Activated effector memory CD4-positive, alpha-beta T cell treated with anti-CD3 and anti-CD28 coated beads, Interleukin-2, amount 50 U/mL, for 16 hours (primary cell): Measurements from ENCODE around the gene MRM2.
A peak's percentile ranks its signal among the peaks of the same experiment; 100 is the strongest.

Experiments
- DNase-seq: peaks from one replicate; pipeline ENCODE4 v3.0.0-alpha.2; 2020

Gene MRM2

GRCh38 chr7:2220030-2220429 is 22.0 kb downstream of the MRM2 start:
- no peak for DNase-seq

DNA sequence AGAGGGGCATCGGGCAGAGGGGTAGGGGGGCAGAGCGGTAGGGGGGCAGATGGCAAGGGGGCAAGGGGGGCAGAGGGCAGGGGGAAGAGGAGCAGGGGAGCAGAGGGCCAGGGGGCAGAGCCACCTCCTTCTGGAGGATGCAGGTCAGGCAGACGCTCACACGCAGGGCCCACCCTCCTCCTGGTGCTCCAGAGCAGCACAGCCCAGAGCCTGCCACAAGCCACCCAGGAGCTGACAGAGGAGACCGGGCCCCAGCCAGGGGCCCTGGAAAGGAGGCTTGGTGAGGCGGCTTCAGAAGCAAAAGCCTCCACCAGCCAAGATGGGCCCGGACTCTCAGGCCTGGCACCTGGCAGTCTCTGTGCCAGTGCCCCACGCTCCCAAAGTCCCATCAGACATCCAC is 22.4 kb downstream of the MRM2 start:
- no peak for DNase-seq

DNA sequence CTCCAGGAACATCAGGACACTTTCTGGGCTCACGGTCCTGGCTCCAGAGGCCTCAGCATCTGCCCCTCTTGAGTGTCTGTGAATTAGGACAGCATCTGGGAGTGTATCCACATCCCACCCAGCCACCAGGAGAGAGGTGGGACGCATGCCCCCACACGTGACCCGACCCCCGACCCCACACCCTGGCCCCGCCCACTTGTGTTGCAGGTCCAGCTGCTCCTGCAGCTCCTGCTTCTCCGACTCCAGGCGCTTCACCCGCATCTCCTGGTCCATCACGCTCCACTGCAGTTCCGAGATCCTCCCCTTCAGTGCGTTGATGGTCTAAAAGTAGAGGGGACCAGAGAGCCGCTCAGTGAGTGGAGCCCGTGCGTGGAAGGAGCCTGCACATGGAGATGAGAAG is 22.9 kb downstream of the MRM2 start:
- no peak for DNase-seq

GRCh38 chr7:2218444-2218785 is 23.6 kb downstream of the MRM2 start:
- no peak for DNase-seq

- no peak for DNase-seq
These were observed 24.1 kb downstream of the MRM2 start for GRCh38 chr7:2217716-2218443.

DNA sequence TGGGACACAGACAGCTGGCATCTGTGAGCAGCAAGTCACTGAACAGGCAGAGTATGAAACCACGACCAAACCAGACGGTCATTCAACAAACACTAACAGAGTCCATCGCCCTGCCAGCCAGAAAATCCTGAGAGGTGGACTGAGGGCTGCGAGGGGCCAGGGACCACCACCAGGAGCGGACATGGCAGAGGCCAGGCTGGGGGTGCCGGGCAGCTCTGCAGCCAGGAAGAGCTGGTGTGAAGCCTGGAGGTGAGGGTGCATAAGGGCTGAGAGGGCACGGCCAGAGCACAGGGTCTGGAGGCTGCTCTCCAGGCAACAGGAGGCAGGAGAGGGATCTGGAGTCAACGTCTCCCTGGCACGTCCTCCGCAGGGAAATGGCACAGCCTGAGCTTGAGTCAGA is 24.8 kb downstream of the MRM2 start:
- DNase-seq, result no peak

DNA sequence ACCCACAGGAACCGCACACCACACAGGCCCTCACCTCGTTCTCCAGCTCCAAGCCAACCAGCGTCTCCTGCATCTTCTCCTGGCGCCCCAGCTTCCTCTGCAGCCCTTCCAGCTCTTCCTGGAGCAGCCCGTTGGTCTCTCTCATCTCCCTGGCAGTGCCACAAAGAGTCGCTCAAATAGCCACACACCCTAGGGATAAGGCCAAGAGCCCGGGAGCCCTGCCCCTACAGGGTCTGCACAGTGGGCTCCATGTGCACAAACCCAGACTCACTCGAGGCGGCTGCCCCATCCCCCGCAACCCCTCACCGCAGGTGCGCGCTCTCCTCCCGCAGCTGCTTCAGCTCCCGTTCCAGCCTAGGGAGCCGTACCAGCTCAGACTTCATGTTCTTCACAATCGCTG is 26.2 kb downstream of the MRM2 start:
- DNase-seq, result no peak

GRCh38 chr7:2214636-2215035 is 27.4 kb downstream of the MRM2 start:
- DNase-seq, result peak; percentile 65

GRCh38 chr7:2213551-2214215 is 28.3 kb downstream of the MRM2 start:
- no peak for DNase-seq

GRCh38 chr7:2212906-2213305 is 29.1 kb downstream of the MRM2 start:
- DNase-seq, result no peak

GRCh38 chr7:2211926-2212325 is 30.1 kb downstream of the MRM2 start:
- DNase-seq, result no peak

- no peak for DNase-seq
These were observed 30.6 kb downstream of the MRM2 start for GRCh38 chr7:2211259-2211880.

GRCh38 chr7:2210551-2211258 is 31.3 kb downstream of the MRM2 start:
- no peak for DNase-seq

- DNase-seq, result no peak
These were observed 32.1 kb downstream of the MRM2 start for GRCh38 chr7:2209961-2210323.

DNA sequence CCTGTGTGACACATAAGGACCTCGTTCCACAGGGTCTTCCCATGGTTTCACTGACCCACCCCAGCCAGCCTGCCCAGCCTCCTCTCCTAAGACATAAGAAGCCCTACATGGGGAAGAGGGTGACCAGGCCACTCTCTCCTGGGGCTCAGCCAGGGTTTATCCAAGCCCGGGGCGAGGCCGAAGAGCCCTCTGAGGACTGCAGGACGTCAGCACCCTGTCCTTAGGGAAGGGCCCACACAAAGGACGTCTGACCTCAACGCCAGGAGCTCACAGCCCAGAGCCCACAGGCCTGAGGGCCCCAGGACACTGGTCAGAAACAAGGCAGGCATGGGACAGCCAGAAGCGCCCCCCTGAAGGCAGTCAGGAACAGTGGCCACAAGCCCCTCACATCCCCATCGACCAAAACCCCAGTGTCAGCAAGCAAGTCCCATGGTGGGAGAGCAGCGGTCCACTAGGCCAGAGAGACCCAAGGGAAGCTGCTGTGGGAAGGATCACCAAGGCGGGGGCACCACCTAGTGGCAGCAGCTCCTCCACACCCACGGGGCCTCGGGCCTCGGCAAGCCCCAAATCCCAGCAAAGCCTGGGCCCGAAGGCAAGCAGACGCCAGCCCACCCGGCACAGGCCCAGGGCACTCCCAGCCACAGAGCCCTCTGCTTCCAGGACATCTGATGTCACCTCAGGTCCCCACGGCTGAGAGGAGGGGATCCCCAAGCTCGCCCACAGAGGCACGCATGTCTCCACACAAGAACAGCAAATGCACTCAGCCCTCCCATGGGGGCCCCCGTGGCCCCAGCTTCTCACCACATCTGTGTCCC is 32.7 kb downstream of the MRM2 start:
- peak; percentile 71 for DNase-seq

DNA sequence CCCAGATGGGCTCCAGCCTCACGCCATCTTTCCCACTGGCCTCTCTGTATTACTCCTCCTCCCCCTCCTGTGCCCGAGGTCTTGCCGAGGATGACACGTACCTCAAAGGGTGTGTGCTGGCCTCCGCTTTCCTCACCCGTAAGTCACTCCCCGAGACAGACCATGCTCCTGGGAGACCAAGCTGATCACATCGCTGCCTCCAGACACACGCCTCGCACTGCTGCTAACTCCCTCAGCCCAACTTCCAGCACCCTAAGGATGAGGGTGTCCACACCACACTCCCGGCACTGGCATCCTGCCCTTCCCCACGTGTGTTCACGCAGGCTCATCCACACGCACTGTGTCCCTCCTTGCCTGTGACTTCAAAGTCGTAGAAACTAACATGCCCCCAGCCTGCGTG is 33.3 kb downstream of the MRM2 start:
- no peak for DNase-seq

DNA sequence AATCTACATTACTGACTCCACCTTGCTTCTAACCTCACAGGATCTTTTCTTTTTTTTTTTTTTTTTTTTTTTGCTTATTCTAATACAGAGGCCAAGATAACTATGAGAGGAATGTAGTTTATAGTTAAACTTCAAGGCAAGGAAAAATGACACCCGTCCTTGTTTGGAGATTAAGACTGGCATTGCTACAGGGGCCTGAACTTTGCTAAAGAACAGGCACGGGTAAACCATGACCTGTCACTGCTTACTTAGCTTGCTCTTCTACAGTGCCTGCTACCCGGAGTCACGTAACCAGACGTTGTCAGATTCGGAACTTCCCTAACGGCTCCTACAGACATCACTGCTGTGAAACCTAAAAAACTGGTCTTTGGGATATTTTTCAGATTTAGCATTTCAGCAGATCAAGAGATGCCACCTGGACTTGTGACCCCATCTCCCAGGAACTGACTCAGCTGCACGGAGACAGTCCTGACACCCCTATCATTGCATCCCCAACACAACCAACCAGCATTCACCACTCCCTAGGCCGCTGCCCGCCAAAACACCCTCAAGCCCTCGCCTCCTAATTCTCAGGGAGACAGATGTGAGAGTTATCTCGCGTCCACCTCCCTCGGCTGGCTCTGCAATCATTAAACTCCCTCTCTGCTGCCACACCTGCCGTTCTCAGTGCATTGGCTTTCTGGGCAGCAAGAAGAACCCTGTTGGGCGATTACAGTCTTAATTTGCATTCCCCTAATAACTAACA is 36.8 kb downstream of the MRM2 start:
- peak; percentile 47 for DNase-seq

DNA sequence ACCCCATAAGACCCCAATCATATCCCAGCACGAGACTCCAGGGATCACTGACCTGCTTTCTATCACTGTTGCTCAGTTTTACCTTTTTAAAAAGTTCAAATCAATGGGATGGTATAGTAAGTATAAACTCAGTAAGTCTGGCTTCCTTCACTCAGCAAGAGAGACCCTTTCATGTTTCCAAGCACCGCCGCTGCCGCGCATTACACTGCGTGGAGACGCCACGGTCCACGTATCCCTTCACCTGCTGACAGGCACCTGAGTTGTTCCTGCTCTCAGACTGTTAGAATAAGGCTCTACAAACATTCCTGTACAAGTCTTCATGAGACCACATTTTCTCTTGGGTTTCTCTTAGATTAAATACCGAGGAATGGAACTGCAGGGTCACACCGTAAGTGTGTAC is 37.6 kb downstream of the MRM2 start:
- peak; percentile 46 for DNase-seq

GRCh38 chr7:2203766-2204300 is 38.2 kb downstream of the MRM2 start:
- peak; percentile 39 for DNase-seq

DNA sequence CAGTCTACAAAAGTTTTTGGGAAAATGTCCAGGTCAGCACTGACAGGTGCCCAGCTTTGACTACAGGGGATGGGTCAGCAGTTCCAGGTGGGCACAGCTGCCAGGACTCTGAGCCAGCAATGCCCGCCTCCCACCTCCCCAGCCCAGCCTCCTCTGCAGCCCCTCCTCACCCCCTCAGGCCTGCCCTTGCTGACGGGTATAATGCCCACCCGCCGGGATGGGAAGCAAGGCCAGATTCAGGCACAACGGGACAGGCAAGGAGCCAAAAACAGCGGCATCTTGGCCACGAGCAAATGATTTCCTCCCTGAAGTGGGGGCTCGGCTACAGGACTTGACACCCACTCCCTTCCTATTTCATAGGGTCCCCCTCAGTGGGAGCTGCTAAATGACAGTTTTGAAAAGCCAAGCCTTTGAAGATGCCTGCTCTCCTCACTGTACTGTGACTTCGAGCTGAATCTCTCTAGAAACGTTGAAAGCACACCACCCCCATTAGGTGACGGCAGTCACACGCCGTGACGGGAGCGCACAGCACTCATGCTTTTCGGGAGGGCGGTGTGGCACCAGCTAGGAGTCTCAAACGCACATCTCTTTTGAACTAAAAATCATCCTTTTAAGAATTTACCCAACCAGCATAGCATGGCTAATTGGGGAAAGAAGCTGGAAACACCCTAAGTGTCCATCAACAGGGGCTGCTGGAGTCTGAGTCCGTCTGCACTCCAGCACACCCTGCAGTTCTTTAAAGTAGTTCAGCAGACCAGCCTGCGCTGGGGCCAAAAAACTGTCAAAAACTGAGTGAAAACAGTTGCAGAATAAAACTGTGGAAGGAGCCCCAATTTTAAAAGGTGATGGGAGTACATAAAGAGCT is 38.9 kb downstream of the MRM2 start:
- peak; percentile 28 for DNase-seq

- DNase-seq, result no peak
These were observed 39.6 kb downstream of the MRM2 start for GRCh38 chr7:2202361-2202761.
